HG03060 (cell line): ENCODE data around the gene CFAP69.
A peak's percentile ranks its signal among the peaks of the same experiment; 100 is the strongest.
"Not testable (repeated sequence)": the region's sequence is repeated elsewhere in the genome, so short reads cannot be mapped to it uniquely, and the experiment has no call there.

Source experiments
- ATAC-seq: cut with Tn5 transposase; IDR thresholded peaks from one replicate; pipeline ENCODE4 v1.9.1; 2021; ENCODE audit warnings: low read depth, moderate number of reproducible peaks; ENCODE audit not compliant: unreplicated experiment

CFAP69 gene

DNA sequence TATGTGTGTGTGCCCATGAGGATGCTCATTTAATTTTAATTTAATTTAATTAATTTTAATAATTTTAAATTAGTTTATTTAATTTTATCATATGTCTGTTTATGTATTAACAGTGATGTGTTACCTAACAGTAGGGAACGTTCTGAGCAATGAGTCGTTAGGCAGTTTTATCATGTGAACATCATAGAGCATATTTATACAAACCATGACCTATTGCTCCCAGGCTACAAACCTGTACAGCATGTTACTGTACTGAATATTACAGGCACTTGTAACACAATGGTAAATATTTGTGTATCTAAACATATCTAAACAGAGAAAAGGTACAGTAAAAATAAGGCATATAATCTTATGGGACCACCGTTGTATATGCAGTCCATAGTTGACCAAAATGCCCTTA lies 13.7 kb upstream of the CFAP69 start:
- no peak for ATAC-seq

DNA sequence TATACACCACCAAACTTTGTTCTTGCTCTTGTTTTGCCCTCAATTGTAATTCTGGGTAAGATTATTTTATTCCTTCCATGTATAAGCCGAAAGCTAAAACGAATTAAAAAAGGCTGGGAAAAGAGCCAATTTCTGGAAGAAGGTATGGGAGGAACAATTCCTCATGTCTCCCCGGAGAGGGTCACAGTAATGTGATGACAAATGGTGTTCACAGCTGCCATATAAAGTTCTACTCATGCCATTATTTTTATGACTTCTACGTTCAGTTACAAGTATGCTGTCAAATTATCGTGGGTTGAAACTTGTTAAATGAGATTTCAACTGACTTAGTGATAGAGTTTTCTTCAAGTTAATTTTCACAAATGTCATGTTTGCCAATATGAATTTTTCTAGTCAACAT lies 12.5 kb upstream of the CFAP69 start:
- ATAC-seq, result no peak

DNA sequence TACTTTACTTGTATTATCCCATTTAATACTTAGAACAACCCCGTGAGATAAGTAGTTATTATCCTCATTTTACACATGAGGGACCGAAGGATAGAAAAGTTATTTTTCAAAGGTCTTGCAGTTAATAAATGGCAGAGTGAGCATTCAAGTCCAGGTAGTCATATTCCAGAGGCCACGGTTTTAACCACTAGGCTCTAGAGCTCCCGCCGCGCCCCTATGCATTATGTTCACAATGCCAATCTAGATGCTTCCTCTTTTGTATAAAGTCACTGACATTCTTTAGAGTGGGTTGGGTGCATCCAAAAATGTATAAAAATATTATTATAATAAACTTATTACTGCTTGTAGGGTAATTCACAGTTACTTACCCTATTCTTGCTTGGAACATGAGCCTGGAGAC lies 11.4 kb upstream of the CFAP69 start:
- ATAC-seq, result no peak

DNA sequence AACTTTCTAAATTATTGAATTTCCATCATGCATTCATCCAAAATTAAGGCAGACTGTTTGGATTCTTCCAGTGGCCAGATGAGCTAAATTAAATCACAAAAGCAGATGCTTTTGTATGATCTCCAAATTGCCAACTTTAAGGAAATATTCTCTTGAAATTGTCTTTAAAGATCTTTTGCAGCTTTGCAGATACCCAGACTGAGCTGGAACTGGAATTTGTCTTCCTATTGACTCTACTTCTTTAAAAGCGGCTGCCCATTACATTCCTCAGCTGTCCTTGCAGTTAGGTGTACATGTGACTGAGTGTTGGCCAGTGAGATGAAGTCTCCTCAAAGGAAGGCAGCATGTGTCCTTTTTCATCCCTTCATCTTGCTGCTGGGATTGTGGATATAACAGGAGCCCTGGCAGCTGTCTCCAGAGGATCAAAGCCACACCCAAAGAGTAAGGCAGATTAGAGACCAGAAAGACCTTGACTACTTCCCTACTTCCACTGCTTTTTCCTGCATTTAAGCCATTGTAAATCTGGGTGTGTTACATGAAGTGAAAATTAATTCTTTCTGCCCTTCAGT lies 8.2 kb upstream of the CFAP69 start:
- no peak for ATAC-seq

DNA sequence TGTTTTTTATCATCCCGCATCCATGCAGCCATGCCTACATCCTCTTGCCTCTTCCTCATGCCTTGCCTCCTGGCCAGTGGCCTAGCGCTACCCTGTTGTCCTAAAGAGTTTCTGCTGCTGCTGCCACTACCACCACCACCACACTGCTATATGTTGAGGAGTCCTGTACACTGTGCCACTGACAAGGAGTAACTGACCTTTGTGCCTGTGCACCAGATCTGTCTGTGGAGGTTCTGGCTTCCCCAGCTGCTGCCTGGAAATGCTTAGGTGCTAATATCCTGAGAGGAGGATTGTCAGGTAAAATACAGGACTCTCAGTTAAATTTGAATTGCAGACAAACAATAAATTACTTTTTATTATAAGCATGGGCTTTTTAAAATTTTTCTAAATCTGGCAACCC lies 7.0 kb upstream of the CFAP69 start:
- ATAC-seq, result no peak

DNA sequence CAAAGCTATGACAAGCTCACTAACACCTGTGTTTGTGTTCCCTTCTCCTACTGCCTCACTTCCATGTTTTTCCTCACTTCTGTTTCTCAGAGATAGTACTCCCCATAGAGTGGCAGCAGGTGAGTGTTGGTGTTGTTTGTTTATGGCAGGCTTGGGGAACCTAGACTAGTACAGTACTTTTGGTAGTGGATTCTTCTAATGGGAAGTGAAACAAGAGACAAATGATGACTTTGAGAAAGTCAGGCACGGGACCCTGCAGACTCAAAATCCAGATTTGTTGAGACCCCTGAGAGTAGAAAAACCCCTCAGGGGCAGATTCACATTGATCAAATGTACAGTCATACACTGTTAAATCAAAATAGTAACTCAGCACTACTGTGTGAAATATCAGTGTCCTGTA lies 6.4 kb upstream of the CFAP69 start:
- no peak for ATAC-seq

DNA sequence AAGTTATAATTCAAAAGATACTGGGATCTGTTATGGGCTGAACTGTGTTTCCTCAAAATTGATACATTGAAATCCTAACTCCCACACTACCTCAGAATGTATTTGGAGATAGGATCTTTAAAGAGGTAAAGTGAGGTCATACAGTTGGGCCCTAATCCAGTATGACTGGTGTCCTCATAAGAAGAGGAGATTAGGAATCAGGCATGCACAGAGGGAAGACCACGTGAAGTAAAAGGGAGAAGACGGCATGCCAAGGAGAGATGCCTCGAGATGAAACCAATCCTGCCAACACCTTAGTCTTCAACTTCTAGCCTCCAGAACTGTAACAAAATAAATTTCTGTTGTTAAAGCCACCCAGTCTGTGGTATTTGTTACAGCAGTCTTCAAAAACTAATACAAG lies 5.9 kb upstream of the CFAP69 start:
- ATAC-seq, result no peak

DNA sequence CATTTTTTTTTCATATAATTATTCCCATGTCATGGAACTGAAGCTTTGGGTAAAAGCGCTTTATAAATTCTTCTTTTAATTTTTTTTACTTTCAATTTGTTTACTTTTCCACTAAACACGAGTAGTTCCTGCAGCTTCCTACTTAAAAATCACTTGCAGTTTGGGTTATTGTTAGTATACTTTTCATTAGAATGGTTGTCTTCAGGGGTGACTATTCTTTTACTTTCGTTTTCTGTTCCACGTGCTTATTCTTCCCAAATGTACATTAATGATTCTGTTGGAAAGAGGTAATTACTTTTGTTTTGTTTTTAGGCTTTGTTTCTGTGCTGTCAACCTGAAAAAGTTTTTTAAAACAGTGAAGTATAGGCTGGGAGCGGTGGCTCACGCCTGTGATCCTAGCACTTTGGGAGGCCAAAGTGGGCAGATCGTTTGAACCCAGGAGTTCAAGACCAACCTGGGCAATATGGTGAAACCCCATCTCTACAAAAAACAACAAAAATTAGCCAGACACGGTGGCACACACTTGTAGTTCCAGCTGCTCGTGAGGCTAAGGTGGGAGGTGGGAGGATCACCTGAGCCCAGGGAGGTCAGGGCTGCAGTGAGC lies 5.2 kb upstream of the CFAP69 start:
- ATAC-seq, result no peak

DNA sequence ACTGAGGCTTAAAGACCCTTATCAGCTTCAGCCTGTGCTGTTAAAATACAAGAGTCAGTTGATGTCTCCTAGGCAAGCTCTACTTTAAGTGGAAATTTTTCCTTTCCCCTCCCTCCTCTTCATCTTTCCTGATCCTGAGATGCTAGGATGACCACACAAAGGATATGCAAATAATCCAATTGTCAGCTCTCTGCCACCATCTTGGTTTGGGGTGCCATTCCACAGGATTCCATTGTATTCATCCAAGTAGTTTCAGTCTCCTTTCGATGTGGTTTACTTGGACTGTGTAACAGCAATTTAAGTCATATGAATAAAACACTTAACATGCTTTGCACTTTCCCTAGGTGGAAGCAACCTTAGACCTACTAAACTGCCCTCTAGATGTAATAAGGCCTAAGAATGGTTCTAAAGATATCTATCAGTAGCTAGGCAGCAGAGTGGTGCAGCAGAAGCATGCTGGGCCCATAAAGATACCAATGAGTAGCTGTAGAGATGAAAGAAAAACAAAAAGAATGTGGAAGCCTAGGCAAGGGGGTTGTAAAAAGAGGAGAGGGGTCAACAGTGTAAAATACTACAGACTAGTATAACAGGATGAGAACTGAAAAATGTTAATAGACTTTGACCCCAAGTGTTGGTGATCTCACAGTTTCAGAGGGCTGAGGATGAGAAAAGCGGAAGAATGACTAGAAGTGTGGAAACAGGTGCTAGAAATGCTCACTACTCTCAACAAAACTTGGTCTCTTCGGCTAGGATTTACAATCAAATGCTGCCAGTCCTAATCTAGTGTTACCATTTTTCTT lies 2.4 kb upstream of the CFAP69 start:
- ATAC-seq, result peak; percentile 48

DNA sequence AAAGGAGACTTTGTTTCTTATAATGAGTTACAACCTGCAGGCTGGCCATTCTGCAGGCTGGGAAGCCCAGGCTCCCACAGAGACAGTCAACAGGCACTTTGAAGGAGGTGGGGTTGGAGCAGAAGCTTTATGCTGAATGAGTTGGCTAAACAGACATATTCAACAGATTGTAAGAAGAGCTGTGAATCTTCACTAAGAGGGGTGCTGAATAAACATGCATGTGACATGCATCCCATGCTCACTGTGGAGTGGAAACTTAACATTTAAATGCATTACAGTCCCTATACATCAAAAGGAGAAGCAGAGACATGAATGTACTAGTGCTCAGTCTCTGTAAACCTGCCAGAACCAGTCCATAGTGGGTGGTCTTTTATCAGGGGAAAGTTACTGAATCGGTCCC lies 1.4 kb upstream of the CFAP69 start:
- no peak for ATAC-seq

DNA sequence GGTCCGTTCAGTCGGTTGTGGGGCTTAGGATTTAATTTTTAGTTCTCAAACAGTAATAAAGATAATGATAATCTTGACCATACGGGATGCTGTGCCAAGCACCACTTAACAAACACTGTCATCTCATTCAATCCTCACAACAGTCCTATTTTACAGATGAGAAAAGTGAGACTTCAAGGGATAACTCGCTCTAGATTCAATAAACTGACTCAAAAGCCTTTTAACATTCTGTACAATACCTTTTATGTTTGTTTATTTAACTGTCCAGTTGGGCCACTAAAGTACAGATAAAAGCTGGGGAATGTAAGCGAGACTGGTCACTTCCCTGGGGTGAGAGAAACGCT lies 437 bp upstream of the CFAP69 start:
- no peak for ATAC-seq

DNA sequence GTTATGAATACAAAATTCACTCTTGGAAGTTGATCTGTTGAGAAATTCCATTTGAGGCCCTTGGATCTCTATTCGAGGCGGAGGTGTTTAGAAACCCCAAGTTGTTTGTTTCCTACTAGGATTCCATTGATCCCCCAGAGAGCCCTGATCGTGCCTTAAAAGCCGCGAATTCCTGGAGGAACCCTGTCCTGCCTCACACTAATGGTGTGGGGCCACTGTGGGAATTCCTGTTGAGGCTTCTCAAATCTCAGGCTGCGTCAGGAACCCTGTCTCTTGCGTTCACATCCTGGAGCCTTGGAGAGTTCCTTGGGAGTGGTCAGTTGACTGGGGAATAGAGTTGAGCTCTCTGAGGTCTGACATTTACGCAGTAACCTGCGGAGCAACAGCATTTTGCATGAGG lies 1.2 kb downstream of the CFAP69 start:
- ATAC-seq, result no peak

DNA sequence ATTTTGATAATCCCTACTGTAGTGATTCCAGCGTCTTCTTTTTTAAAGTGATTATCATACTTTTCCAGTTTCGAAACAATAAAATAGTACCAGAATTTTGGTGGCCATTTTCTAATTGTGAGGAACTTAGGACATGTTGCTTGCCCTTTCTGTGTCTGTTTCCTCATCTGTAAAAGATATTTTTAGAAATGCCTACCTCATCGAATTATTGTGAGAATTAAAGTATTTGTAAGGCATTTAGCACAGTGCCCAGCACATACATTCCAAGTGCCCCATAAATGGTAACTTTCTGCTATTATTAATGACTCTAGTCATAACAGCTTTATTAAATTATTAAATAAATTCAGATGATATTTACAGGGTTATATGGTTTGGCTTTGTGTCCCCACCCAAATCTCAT lies 3.7 kb downstream of the CFAP69 start:
- ATAC-seq, result no peak

DNA sequence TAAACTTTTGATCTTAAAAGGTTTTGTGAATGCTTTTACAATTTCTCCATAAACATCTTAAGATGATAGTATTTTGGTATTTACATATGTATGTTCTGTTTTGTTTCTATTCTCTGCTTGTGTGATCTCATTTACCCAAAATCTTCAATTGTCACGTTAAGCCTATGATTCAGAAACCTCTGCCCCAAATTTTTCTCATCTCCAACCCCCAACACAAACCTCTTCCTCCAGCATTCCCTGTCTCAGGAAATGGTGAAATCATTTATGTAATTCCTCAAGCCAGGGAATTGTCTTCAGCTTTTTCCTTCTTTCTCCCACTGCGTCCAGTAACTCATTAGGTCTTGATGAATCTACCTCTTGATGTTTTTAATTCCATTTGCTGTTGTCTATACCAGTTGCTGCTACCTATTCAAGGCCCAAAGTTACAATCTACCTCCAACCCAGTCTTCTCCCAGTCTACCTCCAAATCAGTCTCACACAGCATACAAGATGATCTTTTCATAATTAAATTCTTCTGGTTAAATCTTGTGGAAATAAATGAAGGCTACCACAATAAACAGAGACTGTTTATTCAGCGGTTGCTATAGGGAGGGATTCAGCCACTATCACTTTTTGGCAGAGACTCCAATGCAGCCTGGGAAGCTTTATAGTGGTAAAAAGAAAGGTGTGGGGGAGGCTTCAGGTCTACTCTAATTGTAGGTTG lies 5.8 kb downstream of the CFAP69 start:
- ATAC-seq, result no peak

DNA sequence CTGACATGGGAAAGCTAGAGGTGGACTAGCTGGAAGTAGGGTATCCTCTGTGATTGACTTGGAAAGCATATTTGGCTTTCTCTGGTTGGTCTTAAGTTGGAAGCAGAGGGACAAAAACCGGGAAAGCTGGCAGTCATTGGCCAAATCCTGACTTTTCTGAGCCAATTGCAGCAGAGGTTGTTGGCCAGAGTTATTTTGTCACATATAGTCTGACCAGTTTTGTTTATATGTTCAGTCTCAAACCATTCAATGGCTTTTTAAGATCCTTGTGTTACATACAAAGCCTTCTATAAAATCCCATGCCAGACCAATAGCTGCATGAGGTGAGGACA lies 6.3 kb downstream of the CFAP69 start:
- no peak for ATAC-seq

DNA sequence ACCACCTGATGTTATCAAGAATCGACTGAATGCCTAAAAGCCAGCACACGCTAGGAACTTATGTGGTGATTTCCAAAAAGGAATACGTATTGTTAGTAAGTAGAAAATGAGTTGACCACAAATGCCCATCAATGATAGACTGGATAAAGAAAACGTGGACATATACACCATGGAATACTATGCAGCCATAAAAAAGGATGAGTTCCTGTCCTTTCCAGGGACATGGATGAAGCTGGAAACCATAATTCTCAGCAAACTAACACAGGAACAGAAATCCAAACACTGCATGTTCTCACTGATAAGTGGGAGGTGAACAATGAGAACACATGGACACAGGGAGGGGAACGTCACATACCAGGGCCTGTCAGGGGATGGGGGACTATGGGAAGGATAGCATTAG lies 11.0 kb downstream of the CFAP69 start:
- not testable (repeated sequence) for ATAC-seq

DNA sequence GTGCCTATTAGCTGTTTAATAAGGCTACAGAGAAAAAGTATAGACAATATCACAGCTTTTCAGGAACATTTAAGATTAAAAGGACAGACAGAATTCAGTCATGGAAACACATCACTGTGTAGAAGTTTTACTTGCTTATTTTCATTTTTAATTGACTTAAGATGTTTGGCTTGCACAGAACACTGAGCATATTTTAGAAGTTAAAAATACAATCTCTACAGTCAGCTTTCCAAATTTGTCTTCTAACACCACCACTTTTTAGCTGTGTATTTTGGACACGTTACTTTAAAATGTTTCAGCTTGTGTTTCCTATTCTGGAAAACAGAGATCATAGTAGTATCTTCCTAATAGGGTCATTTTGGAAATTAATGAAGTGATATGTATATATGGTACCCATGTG lies 11.8 kb downstream of the CFAP69 start:
- no peak for ATAC-seq

DNA sequence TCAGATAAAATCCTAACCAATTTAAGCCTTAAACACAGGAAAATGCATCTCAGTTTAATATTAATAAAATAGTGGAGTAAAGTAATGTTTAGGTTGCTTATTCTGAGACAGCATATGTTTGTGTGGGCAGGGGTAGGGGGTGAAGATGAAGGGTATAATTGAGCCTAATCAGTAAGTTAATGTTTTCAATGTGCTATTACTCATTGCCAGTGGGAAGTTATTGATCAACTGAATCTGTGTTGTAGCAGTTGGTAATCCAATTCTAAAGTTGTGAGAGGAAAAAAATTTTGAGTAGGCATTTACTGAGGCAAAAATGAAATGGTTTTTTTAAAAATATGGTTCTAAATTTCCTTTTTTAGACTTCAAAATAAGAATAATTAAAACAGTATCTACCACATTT lies 16.5 kb downstream of the CFAP69 start:
- ATAC-seq, result no peak

DNA sequence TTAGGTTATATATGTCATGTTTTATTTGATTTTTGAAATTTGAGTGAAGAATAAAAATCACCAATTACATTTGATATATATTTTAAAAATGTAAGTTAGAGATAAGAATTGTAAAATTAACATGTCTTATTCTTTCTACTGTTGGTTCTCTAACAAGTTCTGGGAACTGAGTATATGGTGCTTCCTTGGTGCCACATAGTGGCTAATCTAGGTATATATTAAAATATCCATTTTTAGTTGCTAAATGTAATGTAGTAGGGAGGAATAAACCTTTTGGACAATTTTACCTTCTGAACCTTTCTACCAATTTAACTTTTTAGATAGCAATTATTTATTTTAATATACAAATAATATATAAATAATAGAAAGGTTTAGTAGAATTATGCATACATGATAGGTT lies 17.5 kb downstream of the CFAP69 start:
- peak; percentile 73 for ATAC-seq

DNA sequence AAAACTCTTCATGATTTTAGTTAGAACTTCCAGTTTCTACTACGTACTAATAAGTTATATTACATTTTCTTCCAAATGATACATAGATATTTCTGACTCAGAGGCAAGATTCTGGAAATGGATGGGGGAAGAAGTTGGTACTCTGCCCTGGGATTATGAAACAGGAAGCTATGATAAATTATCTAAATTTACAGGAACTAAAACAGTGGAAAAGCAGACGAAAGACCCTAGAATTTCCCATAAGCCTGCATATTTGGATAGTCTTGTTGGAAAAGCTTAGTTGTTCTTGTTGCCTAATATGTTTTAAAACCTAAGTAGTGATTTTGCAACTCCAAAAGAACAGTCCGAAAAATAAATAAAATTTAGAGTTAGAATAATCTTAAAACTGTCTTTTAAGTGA lies 21.8 kb downstream of the CFAP69 start:
- no peak for ATAC-seq

DNA sequence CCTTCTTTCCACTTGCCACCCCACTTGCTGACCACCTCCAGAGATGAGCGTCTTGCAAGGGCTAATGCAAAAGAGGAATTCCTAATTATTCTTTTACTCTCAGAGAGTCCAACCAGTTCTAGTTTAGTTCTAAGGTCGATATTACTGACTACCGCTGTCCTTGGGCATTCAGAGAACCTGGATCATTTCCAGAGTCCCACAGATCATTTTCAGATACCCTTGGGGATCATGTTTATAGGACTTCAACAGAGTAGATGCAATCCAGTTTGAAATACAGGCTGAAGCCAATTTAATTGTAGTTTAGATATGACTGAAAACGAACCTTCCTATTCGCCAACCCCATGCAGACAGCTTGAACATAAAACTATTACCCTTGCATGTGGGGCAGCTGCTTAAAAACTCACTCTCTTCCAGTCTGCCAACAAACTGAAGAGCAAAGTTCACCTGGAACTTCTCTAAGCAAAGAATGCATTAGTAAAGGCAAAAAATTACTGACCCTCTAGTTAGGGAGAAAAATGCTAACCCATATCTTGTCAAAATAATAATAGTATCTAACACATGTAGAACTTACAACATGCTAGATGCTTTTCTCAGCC lies 22.4 kb downstream of the CFAP69 start:
- ATAC-seq, result no peak
